WERI-Rb-1 (cell line): ENCODE data around the gene TWIST2.

Experiments used
- DNase-seq: peaks from one replicate; pipeline ENCODE4 v3.0.0-alpha.2; 2020
- H3K27ac ChIP-seq: fragments of 250-450 bp; sonication (Bioruptor Pico); 2 replicates; pipeline ENCODE4 v1.5.1; 2020; ENCODE audit warnings: mild to moderate bottlenecking, moderate library complexity
- H3K27me3 ChIP-seq: fragments of 250-450 bp; sonication (Bioruptor Pico); 2 replicates; pipeline ENCODE4 v1.5.1; 2021; ENCODE audit warnings: mild to moderate bottlenecking, low read depth, moderate library complexity; ENCODE audit not compliant: insufficient read depth, severe bottlenecking
- H3K36me3 ChIP-seq: fragments of 250-450 bp; sonication (Bioruptor Pico); 2 replicates; pipeline ENCODE4 v1.5.1; 2020; ENCODE audit warnings: mild to moderate bottlenecking, moderate library complexity
- H3K4me3 ChIP-seq: 2 replicates; pipeline ENCODE4 v1.5.1; 2011; ENCODE audit warnings: low read depth, mild to moderate bottlenecking, control low read depth, low read length
- H3K9me3 ChIP-seq: fragments of 250-450 bp; sonication (Bioruptor Pico); 2 replicates; pipeline ENCODE4 v1.5.1; 2021; ENCODE audit warnings: mild to moderate bottlenecking, moderate library complexity; ENCODE audit not compliant: severe bottlenecking
- TF ChIP-seq, protein P1 (sequence below): IDR thresholded peaks from 2 replicates; pipeline ENCODE4 v1.5.1; 2011; ENCODE audit warnings: low read depth, mild to moderate bottlenecking, control low read depth, inconsistent platforms, low read length

The TWIST2 gene

DNA sequence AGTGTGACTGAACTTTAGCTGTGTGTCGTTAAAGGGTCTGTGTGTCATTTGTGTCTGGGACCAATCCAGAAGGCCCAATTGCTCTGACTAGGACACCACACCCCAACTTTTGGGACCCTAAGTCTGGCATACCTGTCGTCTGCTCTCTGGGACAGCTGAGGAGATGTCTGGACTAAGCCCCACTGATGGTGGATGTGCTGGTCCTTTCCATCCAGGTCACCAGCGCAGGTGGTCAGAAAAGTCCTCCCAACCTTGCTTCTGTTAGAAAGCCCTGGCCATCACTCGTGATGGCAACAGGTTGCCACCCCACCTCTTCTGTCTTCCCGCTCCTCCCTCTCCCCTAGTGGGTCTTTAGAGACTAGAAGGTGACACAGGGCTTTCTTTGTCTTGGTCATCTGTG is 37.6 kb upstream of the TWIST2 start:
- no peak overlapping the region for H3K4me3 ChIP-seq
- H3K9me3 ChIP-seq, result peaks cover 9% of the 10 kb centered on the region
- TF ChIP-seq, protein P1, sequence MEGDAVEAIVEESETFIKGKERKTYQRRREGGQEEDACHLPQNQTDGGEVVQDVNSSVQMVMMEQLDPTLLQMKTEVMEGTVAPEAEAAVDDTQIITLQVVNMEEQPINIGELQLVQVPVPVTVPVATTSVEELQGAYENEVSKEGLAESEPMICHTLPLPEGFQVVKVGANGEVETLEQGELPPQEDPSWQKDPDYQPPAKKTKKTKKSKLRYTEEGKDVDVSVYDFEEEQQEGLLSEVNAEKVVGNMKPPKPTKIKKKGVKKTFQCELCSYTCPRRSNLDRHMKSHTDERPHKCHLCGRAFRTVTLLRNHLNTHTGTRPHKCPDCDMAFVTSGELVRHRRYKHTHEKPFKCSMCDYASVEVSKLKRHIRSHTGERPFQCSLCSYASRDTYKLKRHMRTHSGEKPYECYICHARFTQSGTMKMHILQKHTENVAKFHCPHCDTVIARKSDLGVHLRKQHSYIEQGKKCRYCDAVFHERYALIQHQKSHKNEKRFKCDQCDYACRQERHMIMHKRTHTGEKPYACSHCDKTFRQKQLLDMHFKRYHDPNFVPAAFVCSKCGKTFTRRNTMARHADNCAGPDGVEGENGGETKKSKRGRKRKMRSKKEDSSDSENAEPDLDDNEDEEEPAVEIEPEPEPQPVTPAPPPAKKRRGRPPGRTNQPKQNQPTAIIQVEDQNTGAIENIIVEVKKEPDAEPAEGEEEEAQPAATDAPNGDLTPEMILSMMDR, result no peak
- H3K27ac ChIP-seq, result no peak overlapping the region
- peaks cover 73% of the 10 kb centered on the region for H3K27me3 ChIP-seq
- no peaks in the 10 kb centered on the region for H3K36me3 ChIP-seq
- DNase-seq, result no peak

DNA sequence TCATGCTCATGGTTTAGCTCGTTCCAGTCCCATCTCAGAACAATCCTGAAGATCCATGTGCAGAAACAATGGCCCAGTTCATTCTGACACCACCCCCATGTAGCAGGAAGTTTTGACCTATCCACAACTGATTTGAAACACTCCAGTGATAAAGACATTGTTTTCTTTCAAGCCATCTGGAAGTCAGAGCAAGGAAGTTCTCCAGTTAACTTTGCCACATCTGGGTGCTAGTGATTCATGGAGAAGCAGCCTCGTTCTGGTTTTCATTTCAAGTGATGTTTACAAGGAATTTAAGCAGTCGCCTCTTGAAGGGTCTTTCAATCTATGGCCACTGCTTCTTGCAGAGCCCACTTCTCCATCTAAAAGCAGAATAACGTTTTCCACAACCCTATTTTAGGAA is 36.6 kb upstream of the TWIST2 start:
- H3K27me3 ChIP-seq, result peaks cover 73% of the 10 kb centered on the region
- no peak overlapping the region for H3K4me3 ChIP-seq
- H3K27ac ChIP-seq, result no peak overlapping the region
- no peaks in the 10 kb centered on the region for H3K36me3 ChIP-seq
- peaks cover 9% of the 10 kb centered on the region for H3K9me3 ChIP-seq
- no peak for DNase-seq
- TF ChIP-seq, protein P1, result no peak

DNA sequence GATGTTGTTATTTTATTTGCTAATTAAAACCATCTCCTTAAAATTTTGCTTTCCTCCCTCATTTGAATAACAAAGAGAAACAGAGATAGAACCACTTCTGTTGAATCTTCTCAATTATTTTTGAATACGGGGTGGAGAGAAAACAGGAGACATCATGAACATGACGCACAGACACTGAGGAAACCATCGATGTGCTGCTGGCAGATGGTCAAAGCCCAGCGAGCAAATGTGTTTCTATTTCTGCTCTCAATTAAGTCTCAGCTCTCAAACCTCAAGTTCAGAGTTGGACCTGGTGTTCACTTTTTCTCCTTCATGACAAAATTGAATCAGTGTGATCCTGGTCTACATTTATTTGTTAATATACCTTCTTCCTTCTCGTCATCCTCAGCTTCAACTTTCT is 36.1 kb upstream of the TWIST2 start:
- no peaks in the 10 kb centered on the region for H3K36me3 ChIP-seq
- no peak overlapping the region for H3K4me3 ChIP-seq
- H3K27ac ChIP-seq, result no peak overlapping the region
- no peak for DNase-seq
- TF ChIP-seq, protein P1, result no peak
- H3K27me3 ChIP-seq, result peaks cover 70% of the 10 kb centered on the region
- H3K9me3 ChIP-seq, result peaks cover 9% of the 10 kb centered on the region

DNA sequence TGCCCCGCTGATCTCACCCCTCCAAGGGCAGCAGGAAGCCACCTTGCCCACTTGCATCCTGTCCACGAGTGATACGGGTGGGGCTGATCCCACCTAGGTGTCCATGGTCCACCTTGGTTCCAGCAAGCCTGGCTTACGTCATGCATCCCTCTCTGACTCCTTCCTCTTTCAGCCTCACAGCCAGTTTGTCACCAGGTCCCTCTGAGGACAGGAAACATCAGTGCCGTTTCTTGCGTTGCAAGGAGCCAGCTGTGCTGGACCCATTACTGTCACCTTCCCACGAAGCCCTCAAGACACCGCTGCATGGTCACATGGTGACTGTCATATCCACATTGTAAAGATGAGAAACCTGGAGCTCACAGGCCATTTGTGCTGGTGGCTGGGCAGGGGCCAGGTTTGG is 34.8 kb upstream of the TWIST2 start:
- Histone ChIP-seq H3K4me3 (no peak overlapping the region), H3K36me3 (no peaks in the 10 kb centered on the region), H3K27ac (no peak overlapping the region), H3K9me3 (peaks cover 9% of the 10 kb centered on the region), H3K27me3 (peaks cover 72% of the 10 kb centered on the region)
- DNase-seq, result no peak
- TF ChIP-seq, protein P1, result no peak

DNA sequence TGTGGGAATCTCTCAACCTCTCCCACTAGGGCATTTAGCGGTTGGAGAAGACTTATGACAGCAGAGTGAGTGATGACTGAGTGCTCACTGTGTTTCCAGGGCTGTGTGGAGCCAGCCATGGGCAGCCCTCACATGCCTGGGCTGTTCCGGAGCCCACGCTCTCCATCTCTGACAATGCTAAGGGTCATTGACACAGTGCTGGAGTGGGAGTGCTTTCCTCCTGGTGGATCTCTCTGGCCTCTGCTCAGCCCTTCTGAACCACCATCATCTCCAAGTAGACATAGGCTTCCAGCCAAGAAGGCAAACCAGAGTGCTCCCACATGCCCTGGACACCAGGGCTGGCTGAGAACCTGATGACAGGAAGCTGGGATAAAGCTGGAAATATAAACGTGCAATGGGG is 33.1 kb upstream of the TWIST2 start:
- Histone ChIP-seq H3K36me3 (no peaks in the 10 kb centered on the region), H3K27ac (no peak overlapping the region), H3K27me3 (peaks cover 83% of the 10 kb centered on the region), H3K4me3 (no peak overlapping the region), H3K9me3 (no peaks in the 10 kb centered on the region)
- no peak for DNase-seq
- TF ChIP-seq, protein P1, result no peak

DNA sequence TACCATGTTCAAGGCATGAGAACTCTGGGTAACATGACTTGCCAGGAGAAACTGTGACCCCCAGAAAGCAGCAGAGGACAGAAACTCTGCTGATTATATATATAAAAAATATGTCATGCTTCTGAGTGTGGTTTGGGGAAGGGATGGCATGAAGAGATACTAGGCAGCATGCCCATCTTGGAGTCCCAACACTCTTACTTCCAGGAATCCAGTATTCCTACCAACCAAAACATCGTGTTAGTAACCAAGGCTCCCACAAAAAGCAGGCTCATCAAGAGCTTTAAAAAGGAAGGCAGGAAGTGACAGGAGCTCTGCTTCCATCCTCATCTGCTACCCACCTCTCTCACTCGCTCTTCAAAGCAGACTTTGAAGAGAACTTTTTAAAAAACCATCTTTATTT is 31.6 kb upstream of the TWIST2 start:
- no peaks in the 10 kb centered on the region for H3K36me3 ChIP-seq
- H3K27ac ChIP-seq, result no peak overlapping the region
- peaks cover 72% of the 10 kb centered on the region for H3K27me3 ChIP-seq
- TF ChIP-seq, protein P1, result no peak
- no peaks in the 10 kb centered on the region for H3K9me3 ChIP-seq
- H3K4me3 ChIP-seq, result no peak overlapping the region
- no peak for DNase-seq
